Measurements from ENCODE around the gene RRP8.

DNA sequence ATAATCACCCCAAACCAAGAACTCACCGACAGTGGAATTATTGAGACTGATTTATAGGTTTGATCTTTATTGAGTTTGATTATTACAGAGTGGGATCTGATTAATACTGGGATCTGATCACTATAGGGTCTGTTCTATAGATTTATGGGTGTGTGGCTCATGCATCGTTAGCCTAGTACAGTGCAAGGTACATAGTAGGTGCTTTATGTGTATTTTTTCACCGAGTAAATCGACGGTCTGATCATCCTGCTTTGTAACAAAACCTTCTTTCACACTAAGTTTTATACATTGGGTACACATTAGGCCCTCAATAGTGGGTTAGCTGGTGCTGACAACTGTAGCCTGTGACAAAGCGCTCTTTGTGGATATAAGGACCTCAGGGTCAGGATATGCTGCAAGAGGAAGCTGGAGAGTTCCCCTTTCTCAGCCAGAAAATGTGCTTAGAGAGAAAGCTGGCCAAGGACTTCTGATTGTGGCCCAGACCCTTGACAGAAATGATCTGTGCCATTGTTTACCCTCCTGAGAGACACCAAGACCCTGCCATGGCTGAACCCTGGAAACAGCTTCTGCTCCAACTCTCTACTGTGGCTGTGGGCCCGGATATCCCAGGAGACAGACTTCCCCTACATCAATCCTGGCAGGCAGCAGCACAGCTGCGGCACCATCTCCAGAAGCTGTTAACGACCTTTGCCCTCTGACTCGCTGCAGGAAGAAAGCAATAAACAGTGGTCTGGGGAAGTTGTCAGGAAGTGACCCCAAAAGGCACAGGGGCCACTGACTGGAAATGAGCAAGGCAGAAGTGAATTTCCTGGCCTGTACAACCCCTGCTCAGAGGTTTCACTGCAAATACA is 31.9 kb upstream of the RRP8 start:
- TF ChIP-seq CTCF (IDR thresholded peaks at IDR 0.05; ENCODE audit: insufficient read depth, low read depth, low read length) (no peak), EZH2 (IDR thresholded peaks at IDR 0.05; ENCODE audit: insufficient read depth, low read length) (no peak)
